ENCODE measurements around the gene ZNF333.
"Not testable (repeated sequence)": the region's sequence is repeated elsewhere in the genome, so short reads cannot be mapped to it uniquely, and the experiment has no call there.

ZNF333 gene

DNA sequence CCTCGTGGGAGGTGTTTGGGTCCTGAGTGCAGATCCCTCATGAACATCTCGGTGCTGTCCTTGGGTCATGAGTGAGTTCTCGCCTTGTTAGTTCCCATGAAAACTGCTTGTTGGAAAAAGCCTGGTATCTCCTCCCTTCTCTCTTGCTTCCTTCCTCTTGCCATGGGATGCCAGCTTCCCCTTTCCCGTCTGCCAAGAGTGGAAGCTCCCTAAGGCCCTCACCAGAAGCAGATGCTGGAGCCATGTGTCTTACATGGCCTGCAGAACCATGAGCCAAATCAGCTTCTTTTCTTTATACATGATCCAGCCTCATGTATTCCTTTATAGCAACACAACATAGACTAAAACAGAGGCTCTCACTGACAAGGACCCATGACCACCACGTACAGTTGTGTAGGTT lies 80.3 kb downstream of the ZNF333 start:
- peaks cover 25 to 77% (median 44%) of the 10 kb centered on the region in 4 experiments for H3K36me3 ChIP-seq (ENCODE audit: control insufficient read depth in 4 of 4, insufficient read depth in 4 of 4, low read length in 3 of 4)
- H3K4me3 ChIP-seq (ENCODE audit: control insufficient read depth in 1 of 7, extremely low read depth in 1 of 7, insufficient read depth in 4 of 7, low read depth in 2 of 7, low read length in 6 of 7): no peak overlapping the region
- no peak for DNase-seq
- no peaks in the 10 kb centered on the region for H3K27me3 ChIP-seq (replicated peaks in 2 of 5; ENCODE audit: control insufficient read depth in 4 of 5, insufficient read depth in 5 of 5, low read length in 4 of 5)
- WGBS (ENCODE audit: insufficient coverage): 91% methylated on average over 4 of the region's 5 CpGs
- CTCF ChIA-PET: no interaction called here
- POLR2A ChIA-PET: interaction anchor here (1.5 kb wide), 1 partner anchor 15 kb away, joined by 4 read pairs; no protein-coding TSS in a partner anchor
- H3K9me3 ChIP-seq (ENCODE audit: control extremely low read depth in 1 of 5, control insufficient read depth in 4 of 5, insufficient read depth in 2 of 5, low read depth in 1 of 5, low read length in 4 of 5): no peaks in the 10 kb centered on the region
- H3K27ac ChIP-seq (ENCODE audit: insufficient read depth in 1 of 2, low read depth in 1 of 2, low read length in 2 of 2, poor library complexity in 1 of 2, severe bottlenecking in 2 of 2): no peak overlapping the region
- peaks cover 0 to 4% (median 1%) of the 10 kb centered on the region in 4 experiments for H3K4me1 ChIP-seq (ENCODE audit: control extremely low read depth in 1 of 4, control insufficient read depth in 4 of 4, insufficient read depth in 4 of 4, low read length in 3 of 4)

DNA sequence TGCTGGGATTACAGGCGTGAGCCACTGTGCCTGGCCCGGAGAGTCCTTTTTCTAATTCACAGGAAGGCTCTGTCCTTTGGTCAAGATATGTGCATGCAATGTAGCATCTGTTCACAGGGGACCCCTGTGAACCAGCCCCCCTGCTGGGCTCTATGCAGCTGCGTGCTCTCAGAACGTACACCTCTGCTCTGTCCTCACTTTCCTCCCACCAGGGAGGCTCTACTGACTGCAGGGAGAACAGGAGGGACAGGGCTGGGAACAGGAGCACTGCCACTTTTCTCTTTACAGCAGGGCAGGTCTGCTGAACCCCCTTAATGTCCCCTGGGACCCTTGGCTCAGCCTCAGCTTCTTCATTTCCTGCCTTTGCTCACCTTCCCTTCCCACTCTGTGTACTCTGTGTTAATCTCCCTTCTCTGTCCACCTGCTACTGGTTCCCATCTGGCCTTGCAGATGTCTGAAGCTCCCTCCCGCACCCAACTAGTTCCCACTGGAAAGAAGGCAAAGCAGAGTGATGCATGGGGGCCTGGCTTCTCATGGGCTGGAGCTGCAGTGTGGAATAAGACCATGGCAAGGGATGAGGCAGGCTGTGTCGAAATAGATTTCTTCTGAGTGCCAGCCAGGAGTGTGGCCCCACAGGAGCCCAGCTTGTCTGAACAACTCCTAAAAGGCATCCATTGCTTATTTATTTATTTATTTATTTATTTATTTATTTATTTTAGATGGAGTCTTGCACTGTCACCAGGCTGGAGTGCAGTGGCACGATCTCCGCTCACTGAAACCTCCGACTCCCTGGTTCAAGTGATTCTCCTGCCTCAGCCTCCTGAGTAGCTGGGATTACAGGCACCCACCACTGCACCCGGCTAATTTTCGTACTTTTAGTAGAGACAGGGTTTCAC lies 81.3 kb downstream of the ZNF333 start:
- Histone ChIP-seq H3K4me3 (ENCODE audit: control insufficient read depth in 1 of 7, extremely low read depth in 1 of 7, insufficient read depth in 4 of 7, low read depth in 2 of 7, low read length in 6 of 7) (no peak overlapping the region), H3K4me1 (ENCODE audit: control extremely low read depth in 1 of 4, control insufficient read depth in 4 of 4, insufficient read depth in 4 of 4, low read length in 3 of 4) (peaks cover 0 to 9% (median 6%) of the 10 kb centered on the region in 4 experiments), H3K36me3 (ENCODE audit: control insufficient read depth in 4 of 4, insufficient read depth in 4 of 4, low read length in 3 of 4) (peaks cover 25 to 69% (median 43%) of the 10 kb centered on the region in 4 experiments), H3K27ac (ENCODE audit: insufficient read depth in 1 of 2, low read depth in 1 of 2, low read length in 2 of 2, poor library complexity in 1 of 2, severe bottlenecking in 2 of 2) (no peak overlapping the region), H3K9me3 (ENCODE audit: control extremely low read depth in 1 of 5, control insufficient read depth in 4 of 5, insufficient read depth in 2 of 5, low read depth in 1 of 5, low read length in 4 of 5) (no peaks in the 10 kb centered on the region), H3K27me3 (replicated peaks in 2 of 5; ENCODE audit: control insufficient read depth in 4 of 5, insufficient read depth in 5 of 5, low read length in 4 of 5) (no peaks in the 10 kb centered on the region)
- ChIA-PET CTCF (interaction anchor here (1.2 kb wide), 1 partner anchor 16 kb away, joined by 5 read pairs; no protein-coding TSS in a partner anchor), POLR2A (no interaction called here)
- 94% methylated on average over 9 of the region's 11 CpGs for WGBS (ENCODE audit: insufficient coverage)
- DNase-seq: no peak

DNA sequence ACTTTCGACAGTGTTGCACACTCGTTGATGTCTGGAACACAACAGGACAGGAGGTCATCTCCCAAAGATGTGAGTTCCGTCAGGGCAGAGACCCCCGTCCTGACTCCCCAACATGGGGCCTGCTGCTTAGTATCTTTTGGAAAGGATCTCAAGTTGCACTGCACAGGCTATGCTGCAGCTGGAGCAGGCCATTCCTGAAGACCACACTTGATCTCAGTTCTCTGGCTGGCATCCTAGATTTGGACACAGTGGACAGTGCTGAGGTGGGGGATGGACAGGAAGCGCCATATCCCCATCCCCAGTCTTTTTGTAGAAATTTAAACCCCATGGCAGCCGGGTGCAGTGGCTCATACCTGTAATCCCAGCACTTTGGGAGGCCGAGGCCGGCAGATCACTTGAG lies 82.6 kb downstream of the ZNF333 start:
- no peaks in the 10 kb centered on the region for H3K27me3 ChIP-seq (replicated peaks in 2 of 5; ENCODE audit: control insufficient read depth in 4 of 5, insufficient read depth in 5 of 5, low read length in 4 of 5)
- H3K4me3 ChIP-seq (ENCODE audit: control insufficient read depth in 1 of 7, extremely low read depth in 1 of 7, insufficient read depth in 4 of 7, low read depth in 2 of 7, low read length in 6 of 7): no peak overlapping the region
- H3K36me3 ChIP-seq (ENCODE audit: control insufficient read depth in 4 of 4, insufficient read depth in 4 of 4, low read length in 3 of 4): peaks cover 25 to 58% (median 38%) of the 10 kb centered on the region in 4 experiments
- H3K27ac ChIP-seq (ENCODE audit: insufficient read depth in 1 of 2, low read depth in 1 of 2, low read length in 2 of 2, poor library complexity in 1 of 2, severe bottlenecking in 2 of 2): no peak overlapping the region
- 98% methylated on average over 6 of the region's 8 CpGs for WGBS (ENCODE audit: insufficient coverage)
- H3K4me1 ChIP-seq (ENCODE audit: control extremely low read depth in 1 of 4, control insufficient read depth in 4 of 4, insufficient read depth in 4 of 4, low read length in 3 of 4): peaks cover 0 to 14% (median 11%) of the 10 kb centered on the region in 4 experiments
- ChIA-PET CTCF (no interaction called here), POLR2A (no interaction called here)
- H3K9me3 ChIP-seq (ENCODE audit: control extremely low read depth in 1 of 5, control insufficient read depth in 4 of 5, insufficient read depth in 2 of 5, low read depth in 1 of 5, low read length in 4 of 5): no peaks in the 10 kb centered on the region
- no peak for DNase-seq

DNA sequence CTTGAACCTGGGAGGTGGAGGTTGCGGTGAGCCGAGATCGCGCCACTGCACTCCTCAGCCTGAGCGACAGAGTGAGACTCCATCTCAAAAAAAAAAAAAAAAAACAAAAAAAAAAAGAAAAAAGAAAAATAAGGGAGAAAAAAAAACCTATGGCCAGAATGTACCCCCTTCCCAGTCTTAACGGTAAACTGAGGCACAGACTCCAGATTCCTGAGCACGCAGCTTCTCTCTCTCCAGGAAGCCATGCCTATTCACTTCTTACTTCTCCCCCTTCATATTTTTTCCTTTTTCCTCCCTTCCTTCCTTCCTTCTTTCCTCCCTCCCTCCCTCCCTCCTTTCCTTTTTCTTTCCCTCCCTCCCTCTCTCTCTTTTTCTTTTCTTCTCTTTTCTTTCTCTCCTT lies 83.1 kb downstream of the ZNF333 start:
- DNase-seq: no peak
- Histone ChIP-seq H3K9me3 (ENCODE audit: control extremely low read depth in 1 of 5, control insufficient read depth in 4 of 5, insufficient read depth in 2 of 5, low read depth in 1 of 5, low read length in 4 of 5) (no peaks in the 10 kb centered on the region), H3K4me3 (ENCODE audit: control insufficient read depth in 1 of 7, extremely low read depth in 1 of 7, insufficient read depth in 4 of 7, low read depth in 2 of 7, low read length in 6 of 7) (no peak overlapping the region), H3K27ac (ENCODE audit: insufficient read depth in 1 of 2, low read depth in 1 of 2, low read length in 2 of 2, poor library complexity in 1 of 2, severe bottlenecking in 2 of 2) (no peak overlapping the region), H3K27me3 (replicated peaks in 2 of 5; ENCODE audit: control insufficient read depth in 4 of 5, insufficient read depth in 5 of 5, low read length in 4 of 5) (no peaks in the 10 kb centered on the region), H3K4me1 (ENCODE audit: control extremely low read depth in 1 of 4, control insufficient read depth in 4 of 4, insufficient read depth in 4 of 4, low read length in 3 of 4) (peaks cover 0 to 15% (median 12%) of the 10 kb centered on the region in 4 experiments), H3K36me3 (ENCODE audit: control insufficient read depth in 4 of 4, insufficient read depth in 4 of 4, low read length in 3 of 4) (peaks cover 21 to 52% (median 34%) of the 10 kb centered on the region in 4 experiments)
- WGBS (ENCODE audit: insufficient coverage): 100% methylated on average over 1 of the region's 7 CpGs
- ChIA-PET CTCF (no interaction called here), POLR2A (no interaction called here)

DNA sequence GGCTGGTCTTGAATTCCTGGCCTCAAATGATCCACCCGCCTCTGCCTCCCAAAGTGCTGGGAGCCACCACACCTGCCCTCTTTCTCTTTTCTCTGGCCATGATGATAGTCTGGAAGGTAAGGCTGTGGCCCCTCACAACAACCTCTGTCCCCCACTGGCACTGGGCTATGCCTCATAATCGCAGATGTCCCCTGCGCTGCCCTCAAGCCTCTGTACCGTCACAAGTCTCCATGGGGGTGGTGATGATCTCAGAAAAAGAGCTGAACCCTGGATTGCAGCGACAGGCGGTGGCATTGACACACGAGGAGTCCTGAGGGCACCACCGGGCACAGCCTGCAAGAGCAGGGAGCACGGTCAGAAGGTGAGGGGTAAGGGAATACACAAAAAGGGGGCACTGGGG lies 83.9 kb downstream of the ZNF333 start:
- CTCF ChIA-PET; DNase-seq; H3K27ac ChIP-seq (ENCODE audit: insufficient read depth in 1 of 2, low read depth in 1 of 2, low read length in 2 of 2, poor library complexity in 1 of 2, severe bottlenecking in 2 of 2); H3K27me3 ChIP-seq (replicated peaks in 2 of 5; ENCODE audit: control insufficient read depth in 4 of 5, insufficient read depth in 5 of 5, low read length in 4 of 5); H3K9me3 ChIP-seq (ENCODE audit: control extremely low read depth in 1 of 5, control insufficient read depth in 4 of 5, insufficient read depth in 2 of 5, low read depth in 1 of 5, low read length in 4 of 5); H3K4me3 ChIP-seq (ENCODE audit: control insufficient read depth in 1 of 7, extremely low read depth in 1 of 7, insufficient read depth in 4 of 7, low read depth in 2 of 7, low read length in 6 of 7): not testable (repeated sequence)
- H3K4me1 ChIP-seq (ENCODE audit: control extremely low read depth in 1 of 4, control insufficient read depth in 4 of 4, insufficient read depth in 4 of 4, low read length in 3 of 4): peaks cover 0 to 21% (median 18%) of the 10 kb centered on the region in 4 experiments
- 100% methylated on average over 1 of the region's 9 CpGs for WGBS (ENCODE audit: insufficient coverage)
- POLR2A ChIA-PET: interaction anchor here (3.6 kb wide), 1 partner anchor 12 kb away, joined by 39 read pairs; no protein-coding TSS in a partner anchor
- peaks cover 15 to 45% (median 29%) of the 10 kb centered on the region in 4 experiments for H3K36me3 ChIP-seq (ENCODE audit: control insufficient read depth in 4 of 4, insufficient read depth in 4 of 4, low read length in 3 of 4)

DNA sequence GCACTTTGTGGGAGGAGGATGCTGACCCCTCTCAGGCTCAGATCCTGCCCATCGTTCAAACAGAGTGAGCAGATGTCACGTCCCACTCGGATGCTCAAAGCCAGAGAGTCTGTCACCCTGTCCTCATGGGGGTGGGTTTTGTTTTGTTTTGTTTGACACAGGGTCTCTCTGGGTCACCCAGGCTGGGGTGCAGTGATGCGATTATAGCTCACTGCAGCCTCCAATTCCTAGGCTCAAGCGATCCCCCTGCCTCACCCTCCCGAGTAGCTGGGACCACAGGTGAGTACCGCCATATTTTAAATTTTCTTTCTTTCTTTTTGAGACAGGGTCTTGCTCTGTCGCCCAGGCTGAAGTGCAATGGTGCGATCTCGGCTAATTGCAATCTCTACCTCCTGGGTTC lies 84.5 kb downstream of the ZNF333 start:
- POLR2A ChIA-PET: interaction anchor here (3.6 kb wide), 1 partner anchor 11 kb away, joined by 39 read pairs; no protein-coding TSS in a partner anchor
- H3K9me3 ChIP-seq (ENCODE audit: control extremely low read depth in 1 of 5, control insufficient read depth in 4 of 5, insufficient read depth in 2 of 5, low read depth in 1 of 5, low read length in 4 of 5): no peaks in the 10 kb centered on the region
- WGBS (ENCODE audit: insufficient coverage): 92% methylated on average over 5 of the region's 10 CpGs
- no peak overlapping the region for H3K4me3 ChIP-seq (ENCODE audit: control insufficient read depth in 1 of 7, extremely low read depth in 1 of 7, insufficient read depth in 4 of 7, low read depth in 2 of 7, low read length in 6 of 7)
- DNase-seq: no peak
- H3K4me1 ChIP-seq (ENCODE audit: control extremely low read depth in 1 of 4, control insufficient read depth in 4 of 4, insufficient read depth in 4 of 4, low read length in 3 of 4): peaks cover 0 to 27% (median 20%) of the 10 kb centered on the region in 4 experiments
- CTCF ChIA-PET: interaction anchor here (1.5 to 4.9 kb wide), 2 partner anchors 8 to 11 kb away, joined by 4 to 32 read pairs; no protein-coding TSS in a partner anchor
- no peak overlapping the region for H3K27ac ChIP-seq (ENCODE audit: insufficient read depth in 1 of 2, low read depth in 1 of 2, low read length in 2 of 2, poor library complexity in 1 of 2, severe bottlenecking in 2 of 2)
- H3K27me3 ChIP-seq (replicated peaks in 2 of 5; ENCODE audit: control insufficient read depth in 4 of 5, insufficient read depth in 5 of 5, low read length in 4 of 5): no peaks in the 10 kb centered on the region
- peaks cover 13 to 39% (median 24%) of the 10 kb centered on the region in 4 experiments for H3K36me3 ChIP-seq (ENCODE audit: control insufficient read depth in 4 of 4, insufficient read depth in 4 of 4, low read length in 3 of 4)

DNA sequence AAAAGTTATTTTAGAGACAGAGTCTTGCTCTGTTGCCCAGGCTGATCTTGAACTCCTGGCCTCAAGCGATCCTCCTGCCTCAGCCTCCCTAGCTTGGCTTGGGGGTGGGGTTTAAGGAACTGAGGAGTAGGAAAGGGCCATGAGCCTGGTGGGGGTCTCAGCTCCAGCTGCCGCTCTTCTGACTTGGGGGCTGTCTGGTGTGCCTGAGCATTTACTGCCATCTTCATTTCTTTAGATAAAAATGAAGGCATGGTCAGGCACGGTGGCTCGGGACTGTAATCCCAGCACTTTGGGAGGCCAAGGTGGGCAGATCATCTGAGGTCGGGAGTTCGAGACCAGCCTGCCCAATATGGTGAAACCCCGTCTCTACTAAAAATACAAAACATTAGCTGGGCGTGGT lies 85.5 kb downstream of the ZNF333 start:
- not testable (repeated sequence) for H3K9me3 ChIP-seq (ENCODE audit: control extremely low read depth in 1 of 5, control insufficient read depth in 4 of 5, insufficient read depth in 2 of 5, low read depth in 1 of 5, low read length in 4 of 5); H3K27me3 ChIP-seq (replicated peaks in 2 of 5; ENCODE audit: control insufficient read depth in 4 of 5, insufficient read depth in 5 of 5, low read length in 4 of 5); DNase-seq
- peaks cover 7 to 31% (median 19%) of the 10 kb centered on the region in 4 experiments for H3K36me3 ChIP-seq (ENCODE audit: control insufficient read depth in 4 of 4, insufficient read depth in 4 of 4, low read length in 3 of 4)
- H3K4me3 ChIP-seq (ENCODE audit: control insufficient read depth in 1 of 7, extremely low read depth in 1 of 7, insufficient read depth in 4 of 7, low read depth in 2 of 7, low read length in 6 of 7): peak overlapping the region; percentile 16 to 86 (median 75)
- POLR2A ChIA-PET: interaction anchor here (0.6 to 3.6 kb wide), 3 partner anchors 10 to 86 kb away, joined by 5 to 39 read pairs (median 6); partner anchors contain the start of gene ZNF333
- WGBS (ENCODE audit: insufficient coverage): 39% methylated on average over 5 of the region's 8 CpGs
- H3K4me1 ChIP-seq (ENCODE audit: control extremely low read depth in 1 of 4, control insufficient read depth in 4 of 4, insufficient read depth in 4 of 4, low read length in 3 of 4): peaks cover 0 to 27% (median 21%) of the 10 kb centered on the region in 4 experiments
- peak overlapping the region; percentile 40 to 79 for H3K27ac ChIP-seq (ENCODE audit: insufficient read depth in 1 of 2, low read depth in 1 of 2, low read length in 2 of 2, poor library complexity in 1 of 2, severe bottlenecking in 2 of 2)
- CTCF ChIA-PET: interaction anchor here (0.7 to 4.9 kb wide), 5 partner anchors 9 to 579 kb away, joined by 3 to 32 read pairs (median 3); no protein-coding TSS in a partner anchor

Measured in common myeloid progenitor, CD34-positive (primary cell).